OCI-LY7 (cell line): ENCODE results near the gene HSD17B4. TPM values are rescaled to one million over a fixed set of nuclear protein-coding genes. Genes with fewer than 3 reads are reported as not detected.
"Not testable (repeated sequence)": the region's sequence is repeated elsewhere in the genome, so short reads cannot be mapped to it uniquely, and the experiment has no call there.

ENCODE experiments used
- BruUV-seq: library from RNA; stranded (reverse); fragments of 400-500 nt; replicated peaks from 2 replicates; lab custom pipeline; 2021; lab: Mats Ljungman, UMichigan
- CTCF ChIA-PET: fragments of 300-600 bp; sonication (Branson Sonifier 250); formaldehyde crosslinking; loops from one replicate; lab custom pipeline; 2022; ENCODE audit warnings: antibody characterized with exemption; ENCODE audit not compliant: unreplicated experiment; lab: Charles Lee
- POLR2A ChIA-PET: fragments of 300-600 bp; sonication (Branson Sonifier 250); formaldehyde crosslinking; loops from one replicate; lab custom pipeline; 2022; ENCODE audit warnings: antibody characterized with exemption; lab: Charles Lee
- DNase-seq: peaks from one replicate; pipeline ENCODE4 v3.0.0-alpha.2; 2015; ENCODE audit warnings: low spot score
- H2AFZ ChIP-seq: fragments of 200-600 bp; sonication (generic), shearing (Covaris generic); 2 replicates; pipeline ENCODE4 v1.6.1; 2014; ENCODE audit warnings: mild to moderate bottlenecking, antibody characterized with exemption, low read length, moderate library complexity
- H3K27ac ChIP-seq: fragments of 200-600 bp; sonication (generic); 2 replicates; pipeline ENCODE4 v1.5.1; 2014; ENCODE audit warnings: mixed run types, low read depth, mild to moderate bottlenecking, moderate library complexity, low read length, inconsistent platforms; ENCODE audit not compliant: poor library complexity, severe bottlenecking
- H3K36me3 ChIP-seq: fragments of 200-600 bp; sonication (generic); 2 replicates; pipeline ENCODE4 v1.6.1; 2014; ENCODE audit warnings: mild to moderate bottlenecking, antibody characterized with exemption, low read length, moderate library complexity, mixed read lengths; ENCODE audit not compliant: insufficient read depth
- H3K4me1 ChIP-seq: fragments of 200-600 bp; sonication (generic); 2 replicates; pipeline ENCODE4 v1.5.1; 2014; ENCODE audit warnings: mild to moderate bottlenecking, low read length; ENCODE audit not compliant: insufficient read depth, poor library complexity, severe bottlenecking
- H3K4me2 ChIP-seq: fragments of 200-600 bp; sonication (generic); 2 replicates; pipeline ENCODE4 v1.6.1; 2014; ENCODE audit warnings: mild to moderate bottlenecking, low read length
- H3K4me3 ChIP-seq: fragments of 200-600 bp; sonication (generic); 2 replicates; pipeline ENCODE4 v1.5.1; 2014; ENCODE audit warnings: mild to moderate bottlenecking, low read depth, low read length; ENCODE audit not compliant: poor library complexity, severe bottlenecking
- H3K79me2 ChIP-seq: fragments of 200-600 bp; sonication (generic); 2 replicates; pipeline ENCODE4 v1.6.1; 2016; ENCODE audit warnings: low read depth, mild to moderate bottlenecking, low read length, moderate library complexity, mixed read lengths; ENCODE audit not compliant: insufficient read depth
- H3K9me2 ChIP-seq: fragments of 200-600 bp; sonication (generic); 2 replicates; pipeline ENCODE4 v1.6.1; 2016; ENCODE audit warnings: mild to moderate bottlenecking, low read length, mixed read lengths; ENCODE audit not compliant: insufficient read depth
- H3K9me3 ChIP-seq: fragments of 200-600 bp; sonication (generic); 2 replicates; pipeline ENCODE4 v1.6.1; 2014; ENCODE audit warnings: mild to moderate bottlenecking, mixed run types, low read length, mixed read lengths
- H4K20me1 ChIP-seq: fragments of 200-600 bp; sonication (generic); 2 replicates; pipeline ENCODE4 v1.6.1; 2014; ENCODE audit warnings: mild to moderate bottlenecking, antibody characterized with exemption, low read length, moderate library complexity, mixed read lengths; ENCODE audit not compliant: insufficient read depth
- CTCF ChIP-seq: fragments of 200-600 bp; sonication (generic); conservative IDR thresholded peaks from 2 replicates; pipeline ENCODE4 v1.5.1; 2014; ENCODE audit warnings: mild to moderate bottlenecking, antibody characterized with exemption, low read length, moderate library complexity, mixed read lengths
- EZH2phosphoT487 ChIP-seq: fragments of 200-600 bp; sonication (generic); IDR thresholded peaks from 2 replicates; pipeline ENCODE4 v1.6.1; 2018; ENCODE audit warnings: low read depth, borderline replicate concordance, mild to moderate bottlenecking, mixed run types, antibody characterized with exemption, low read length, moderate library complexity, mixed read lengths
- intact Hi-C: fragments of 100-400 bp; cut with micrococcal nuclease; formaldehyde crosslinking; loops from one replicate; pipeline ENCODE4 v1.10.0; 2022; ENCODE audit not compliant: unreplicated experiment
- total RNA-seq, 2 experiments: library from RNA; depleted of rRNA in 1 of 2; stranded (reverse); fragments of >200 nt in 1 of 2; shearing (Covaris generic) in 1 of 2; gene quantifications; 2 replicates each; pipeline ENCODE4 v1.2.3, GENCODE V29; 2014 to 2022

Gene HSD17B4
- total RNA-seq, 2 experiments from 2014 or later, result 55.4 to 145 TPM

- no peak for TF ChIP-seq EZH2phosphoT487
- no peak; the same call in 1 of the 2 replicates for TF ChIP-seq CTCF
- BruUV-seq, result no TSS peak
- Histone ChIP-seq H3K27ac (no peak overlapping the region), H3K9me3 (no peaks in the 10 kb centered on the region), H3K36me3 (no peaks in the 10 kb centered on the region), H3K4me1 (peaks cover 37% of the 10 kb centered on the region), H4K20me1 (no peaks in the 10 kb centered on the region), H3K4me2 (peak overlapping the region; percentile 75; the same call in 1 of the 2 replicates), H3K9me2 (no peaks in the 10 kb centered on the region), H3K79me2 (no peaks in the 10 kb centered on the region), H2AFZ (peak overlapping the region; percentile 87; the same call in 1 of the 2 replicates), H3K4me3 (no peak overlapping the region)
- ChIA-PET CTCF (interaction anchor here (0.6 to 3.8 kb wide), 11 partner anchors 12 to 425 kb away, joined by 3 to 21 read pairs (median 3); partner anchors contain the start of gene DTWD2), POLR2A (interaction anchor here (0.8 to 5.7 kb wide), 14 partner anchors 10 to 425 kb away, joined by 3 to 27 read pairs (median 4); partner anchors contain the start of gene DTWD2)
- intact Hi-C loops, result loop anchor here (1.0 to 5.0 kb wide), 7 partner anchors 54 to 424 kb away; partner anchors contain the start of gene DTWD2
- DNase-seq, result no peak
These were observed 39.7 kb upstream of the HSD17B4 start for GRCh38 chr5:119412279-119413227.

GRCh38 chr5:119414124-119414734, 38.1 kb upstream of the HSD17B4 start:
- BruUV-seq, H4K20me1 ChIP-seq, CTCF ChIA-PET, H3K79me2 ChIP-seq, H3K36me3 ChIP-seq, H3K9me3 ChIP-seq, H3K4me3 ChIP-seq, H3K4me2 ChIP-seq, H3K27ac ChIP-seq, H3K9me2 ChIP-seq, H2AFZ ChIP-seq: not testable (repeated sequence)
- POLR2A ChIA-PET, result interaction anchor here (0.7 kb wide), 1 partner anchor 80 kb away, joined by 3 read pairs; no protein-coding TSS in a partner anchor
- intact Hi-C loops, result loop anchor here (5.0 kb wide), 1 partner anchor 192 kb away; no protein-coding TSS in a partner anchor
- peaks cover 44% of the 10 kb centered on the region for H3K4me1 ChIP-seq
- DNase-seq, result peak; percentile 44

- Histone ChIP-seq H2AFZ (no peak overlapping the region; the same call in 1 of the 2 replicates), H3K27ac (no peak overlapping the region), H3K4me3 (no peak overlapping the region), H3K4me2 (no peak overlapping the region), H3K4me1 (peaks cover 13% of the 10 kb centered on the region), H3K79me2 (no peaks in the 10 kb centered on the region), H3K36me3 (no peaks in the 10 kb centered on the region), H3K9me2 (no peaks in the 10 kb centered on the region), H4K20me1 (no peaks in the 10 kb centered on the region), H3K9me3 (no peaks in the 10 kb centered on the region)
- intact Hi-C loops, result no loop called here
- no peak for DNase-seq
- ChIA-PET POLR2A (interaction anchor here (0.8 to 1.5 kb wide), 7 partner anchors 13 to 430 kb away, joined by 3 to 5 read pairs (median 3); partner anchors contain the start of gene DTWD2), CTCF (interaction anchor here (1.2 kb wide), 1 partner anchor 430 kb away, joined by 6 read pairs; the partner anchor contains the start of gene DTWD2)
- TF ChIP-seq EZH2phosphoT487 (no peak), CTCF (no peak)
- no TSS peak for BruUV-seq
These were observed 34.2 kb upstream of the HSD17B4 start for GRCh38 chr5:119417891-119418605.
